Neural cell (in vitro differentiated cells): ENCODE results near the gene ERFL. TPM values are rescaled to one million over a fixed set of nuclear protein-coding genes. Genes with fewer than 3 reads are reported as not detected.

Experiments
- H2AFZ ChIP-seq: fragments of 200-600, 300-800 bp; sonication (generic), shearing (Covaris generic); 2 replicates; pipeline ENCODE4 v1.6.0; 2014; ENCODE audit warnings: low read depth, mild to moderate bottlenecking, antibody characterized with exemption, low read length, moderate library complexity
- H3F3A ChIP-seq: fragments of 200-600 bp; shearing (Covaris generic); 2 replicates; pipeline ENCODE4 v1.6.1; 2016; ENCODE audit warnings: mild to moderate bottlenecking, moderate library complexity, mixed read lengths, antibody characterized with exemption, low read length; ENCODE audit not compliant: insufficient read depth, poor library complexity, severe bottlenecking
- H3K27ac ChIP-seq: fragments of 200-600, 300-800 bp; sonication (generic), shearing (Covaris generic); 2 replicates; pipeline ENCODE4 v1.5.1; 2014; ENCODE audit warnings: mild to moderate bottlenecking, low read length, moderate library complexity
- H3K27me3 ChIP-seq: fragments of 300-800, 200-600 bp; sonication (generic), shearing (Covaris generic); 2 replicates; pipeline ENCODE4 v1.6.0; 2014; ENCODE audit warnings: mild to moderate bottlenecking, low read depth, low read length, moderate library complexity; ENCODE audit not compliant: insufficient read depth
- H3K36me3 ChIP-seq: fragments of 300-800, 200-600 bp; sonication (generic), shearing (Covaris generic); 2 replicates; pipeline ENCODE4 v1.5.1; 2014; ENCODE audit warnings: mild to moderate bottlenecking, antibody characterized with exemption, low read length, moderate library complexity; ENCODE audit not compliant: insufficient read depth
- H3K4me2 ChIP-seq: fragments of 300-800, 200-600 bp; sonication (generic), shearing (Covaris generic); 2 replicates; pipeline ENCODE4 v1.6.0; 2014; ENCODE audit warnings: mild to moderate bottlenecking, low read length
- H3K4me3 ChIP-seq: fragments of 300-800, 200-600 bp; sonication (generic), shearing (Covaris generic); 2 replicates; pipeline ENCODE4 v1.5.1; 2014; ENCODE audit warnings: mild to moderate bottlenecking, low read length, moderate library complexity
- H3K79me2 ChIP-seq: fragments of 200-600 bp; shearing (Covaris generic); replicated peaks from 2 replicates; pipeline ENCODE4 v1.6.0; 2014; ENCODE audit warnings: mild to moderate bottlenecking, low read length, moderate library complexity; ENCODE audit not compliant: insufficient read depth
- H3K9ac ChIP-seq: fragments of 300-800, 200-600 bp; sonication (generic), shearing (Covaris generic); 2 replicates; pipeline ENCODE4 v1.6.1; 2016; ENCODE audit warnings: mild to moderate bottlenecking, low read length, mixed read lengths
- H3K9me2 ChIP-seq: fragments of 200-600 bp; shearing (Covaris generic); 2 replicates; pipeline ENCODE4 v1.6.1; 2016; ENCODE audit warnings: mild to moderate bottlenecking, low read length, mixed read lengths; ENCODE audit not compliant: insufficient read depth
- H3K9me3 ChIP-seq: fragments of 200-600, 300-800 bp; sonication (generic), shearing (Covaris generic); 2 replicates; pipeline ENCODE4 v1.6.1; 2016; ENCODE audit warnings: mild to moderate bottlenecking, mixed run types, low read length, moderate library complexity, mixed read lengths
- H4K20me1 ChIP-seq: fragments of 200-600 bp; shearing (Covaris generic); 2 replicates; pipeline ENCODE4 v1.6.1; 2016; ENCODE audit warnings: mild to moderate bottlenecking, mixed run types; ENCODE audit not compliant: insufficient read depth
- CTCF ChIP-seq: fragments of 450-650 bp; IDR thresholded peaks from 2 replicates; pipeline ENCODE4 v1.5.1; 2014; ENCODE audit warnings: antibody characterized with exemption, mild to moderate bottlenecking, moderate library complexity; ENCODE audit not compliant: poor library complexity, severe bottlenecking
- EP300 ChIP-seq: fragments of 450-650 bp; conservative IDR thresholded peaks from 2 replicates; pipeline ENCODE4 v1.6.1; 2014; ENCODE audit warnings: antibody characterized with exemption, mild to moderate bottlenecking, moderate library complexity; ENCODE audit not compliant: poor library complexity, severe bottlenecking
- EZH2 ChIP-seq: fragments of 200-600, 300-800 bp; shearing (Covaris generic), sonication (generic); IDR thresholded peaks from 2 replicates; pipeline ENCODE4 v1.6.1; 2014; ENCODE audit warnings: antibody characterized with exemption, low read length, borderline replicate concordance, mild to moderate bottlenecking; ENCODE audit not compliant: insufficient read depth, poor library complexity, severe bottlenecking
- MXI1 ChIP-seq: fragments of 450-650 bp; conservative IDR thresholded peaks from 2 replicates; pipeline ENCODE4 v1.6.1; 2014; ENCODE audit warnings: antibody characterized with exemption, mild to moderate bottlenecking; ENCODE audit not compliant: poor library complexity, severe bottlenecking
- POLR2AphosphoS5 ChIP-seq: IDR thresholded peaks from 2 replicates; pipeline ENCODE4 v1.6.1; 2012
- RAD21 ChIP-seq: fragments of 450-650 bp; conservative IDR thresholded peaks from 2 replicates; pipeline ENCODE4 v1.6.1; 2014; ENCODE audit warnings: antibody characterized with exemption, mild to moderate bottlenecking, moderate library complexity
- REST ChIP-seq: IDR thresholded peaks from 2 replicates; pipeline ENCODE4 v1.6.1; 2012; ENCODE audit warnings: borderline replicate concordance
- SMC3 ChIP-seq: fragments of 450-650 bp; conservative IDR thresholded peaks from 2 replicates; pipeline ENCODE4 v1.6.1; 2014; ENCODE audit warnings: antibody characterized with exemption, mild to moderate bottlenecking, moderate library complexity; ENCODE audit not compliant: poor library complexity
- TAF1 ChIP-seq: IDR thresholded peaks from 2 replicates; pipeline ENCODE4 v1.6.1; 2012; ENCODE audit warnings: low read depth
- polyA plus RNA-seq: library from polyadenylated mRNA; depleted of rRNA; stranded (reverse); fragments of >200 nt; gene quantifications from 2 replicates; pipeline ENCODE4 v1.2.3, GENCODE V29; 2014

Gene ERFL
- polyA plus RNA-seq, 1 donor from 2014 or later = 0.31 TPM

DNA sequence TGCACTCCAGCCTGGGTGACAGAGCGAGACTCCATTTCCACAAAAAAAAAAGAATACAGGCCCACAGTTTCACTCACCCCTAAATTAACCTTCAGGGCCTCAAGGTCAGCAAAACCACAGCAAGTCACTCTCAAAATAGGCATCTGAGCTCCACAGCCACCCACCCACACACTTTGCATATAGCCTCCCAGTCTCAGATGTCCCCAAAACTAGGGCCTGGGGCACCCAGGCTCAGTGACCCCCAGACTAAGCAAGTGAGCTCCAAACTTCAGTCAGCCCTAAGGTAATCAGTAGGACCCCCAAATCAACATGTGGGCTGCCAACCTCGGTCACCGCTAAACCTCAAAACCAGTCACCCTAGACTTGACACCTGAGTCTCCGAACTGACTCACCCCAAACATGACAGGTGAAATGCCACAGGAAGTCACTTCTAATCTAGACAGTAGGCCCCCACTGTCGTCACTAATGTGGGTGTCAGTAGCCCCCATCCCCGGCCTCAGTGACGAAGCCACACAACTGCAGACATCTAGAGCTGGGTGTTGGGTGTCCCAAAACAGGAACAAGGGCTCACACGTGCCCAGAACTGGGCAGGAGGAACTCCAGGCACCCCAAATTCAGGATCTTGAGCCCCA is 17.0 kb upstream of the ERFL start:
- Histone ChIP-seq H3K36me3 (no peaks in the 10 kb centered on the region), H3K9ac (no peak overlapping the region), H3K4me2 (no peak overlapping the region), H3K4me3 (no peak overlapping the region), H3K27me3 (peaks cover 14% of the 10 kb centered on the region), H4K20me1 (no peaks in the 10 kb centered on the region), H3K9me2 (no peaks in the 10 kb centered on the region), H3K27ac (no peak overlapping the region), H3K9me3 (no peaks in the 10 kb centered on the region), H2AFZ (no peak overlapping the region), H3F3A (no peaks in the 10 kb centered on the region), H3K79me2 (no peaks in the 10 kb centered on the region)
- no peak for TF ChIP-seq REST
- TF ChIP-seq RAD21 = no peak
- TF ChIP-seq EZH2 = no peak
- no peak for TF ChIP-seq EP300

GRCh38 chr19:41944336-41944735 is 16.1 kb upstream of the ERFL start:
- Histone ChIP-seq H3K4me2 (no peak overlapping the region), H2AFZ (no peak overlapping the region), H3K79me2 (no peaks in the 10 kb centered on the region), H3K9me3 (no peaks in the 10 kb centered on the region), H3K36me3 (no peaks in the 10 kb centered on the region), H3F3A (no peaks in the 10 kb centered on the region), H3K9ac (no peak overlapping the region), H3K9me2 (no peaks in the 10 kb centered on the region), H4K20me1 (no peaks in the 10 kb centered on the region), H3K4me3 (no peak overlapping the region), H3K27ac (no peak overlapping the region), H3K27me3 (peaks cover 20% of the 10 kb centered on the region)
- no peak for TF ChIP-seq REST
- TF ChIP-seq MXI1 = no peak
- TF ChIP-seq TAF1 = no peak
- no peak for TF ChIP-seq POLR2AphosphoS5
- no peak for TF ChIP-seq EP300
- TF ChIP-seq SMC3 = no peak
- TF ChIP-seq CTCF = no peak
- TF ChIP-seq EZH2 = no peak
- TF ChIP-seq RAD21 = no peak
